ENCODE results near the gene PDE6G.

Gene PDE6G

GRCh38 chr17:81656835-81657234 is 493 bp upstream of the PDE6G start:
- no peak for DNase-seq

GRCh38 chr17:81655378-81656117 is 794 bp downstream of the PDE6G start:
- DNase-seq: no peak

DNA sequence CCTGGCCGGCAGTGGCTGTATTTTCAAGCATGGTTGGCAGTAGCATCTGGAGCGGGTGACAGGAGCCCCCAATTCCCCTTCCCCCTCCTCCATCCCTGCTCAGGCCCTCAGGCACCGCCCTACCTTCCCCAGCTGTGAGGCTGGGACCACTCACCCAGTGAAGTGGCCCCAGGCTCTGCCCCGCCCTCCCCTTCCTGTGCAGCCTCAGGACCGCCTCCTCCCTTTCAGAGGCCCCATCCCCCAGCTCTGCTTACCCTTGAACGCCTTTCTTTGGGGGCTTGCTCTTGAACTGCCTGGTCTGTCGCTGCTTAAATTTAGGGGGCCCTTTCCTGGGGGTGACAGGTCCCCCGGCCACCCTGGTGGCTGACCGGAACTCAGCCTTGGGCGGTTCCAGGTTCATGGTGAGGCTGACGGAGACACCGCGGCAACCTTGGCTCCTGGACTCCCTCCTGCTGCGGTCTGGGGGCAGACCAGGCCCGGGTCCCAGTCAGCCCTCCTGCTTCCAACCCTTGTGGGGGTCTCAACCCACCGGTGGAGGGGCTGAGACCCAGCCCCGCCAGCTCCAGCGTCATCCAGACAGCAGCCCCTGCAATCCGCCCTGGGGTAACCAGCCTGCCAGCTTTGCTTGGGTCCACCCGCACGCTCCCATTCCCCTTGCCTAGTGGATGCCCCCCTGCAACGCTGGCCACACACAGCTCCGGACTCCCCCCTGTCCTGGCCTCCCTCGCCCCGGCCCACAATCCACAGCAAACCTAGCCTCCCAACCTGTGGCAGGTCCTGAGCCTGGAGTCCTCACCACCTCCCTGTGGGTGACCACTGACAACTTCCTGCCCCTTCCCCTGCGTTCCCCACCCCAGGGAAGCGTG is 3.2 kb downstream of the PDE6G start:
- no peak for DNase-seq

DNA sequence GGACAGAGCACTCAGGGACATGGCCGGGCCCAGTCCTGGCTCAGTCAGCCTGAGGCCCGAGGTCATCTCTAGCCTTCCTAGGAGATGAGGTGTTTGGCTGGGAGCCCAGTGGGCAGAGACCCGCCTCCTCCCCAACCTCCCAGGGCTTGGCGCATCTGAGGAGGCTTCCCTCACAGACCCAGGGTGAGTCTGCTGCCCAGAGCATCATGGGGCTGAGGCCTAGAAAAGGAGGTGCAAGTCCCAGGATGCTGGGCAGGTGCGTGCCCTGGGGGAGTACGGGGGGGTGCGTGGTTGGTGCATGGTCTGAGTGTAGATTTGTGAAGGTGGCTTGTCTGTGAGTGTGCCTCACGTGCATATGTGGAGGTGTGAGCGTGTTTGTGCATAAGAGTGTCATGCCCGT is 4.7 kb downstream of the PDE6G start:
- DNase-seq: peak; percentile 82

- DNase-seq: no peak
Observed at GRCh38 chr17:81650951-81651350, 5.4 kb downstream of the PDE6G start.

GRCh38 chr17:81648707-81649085 is 7.6 kb downstream of the PDE6G start:
- DNase-seq: no peak

DNA sequence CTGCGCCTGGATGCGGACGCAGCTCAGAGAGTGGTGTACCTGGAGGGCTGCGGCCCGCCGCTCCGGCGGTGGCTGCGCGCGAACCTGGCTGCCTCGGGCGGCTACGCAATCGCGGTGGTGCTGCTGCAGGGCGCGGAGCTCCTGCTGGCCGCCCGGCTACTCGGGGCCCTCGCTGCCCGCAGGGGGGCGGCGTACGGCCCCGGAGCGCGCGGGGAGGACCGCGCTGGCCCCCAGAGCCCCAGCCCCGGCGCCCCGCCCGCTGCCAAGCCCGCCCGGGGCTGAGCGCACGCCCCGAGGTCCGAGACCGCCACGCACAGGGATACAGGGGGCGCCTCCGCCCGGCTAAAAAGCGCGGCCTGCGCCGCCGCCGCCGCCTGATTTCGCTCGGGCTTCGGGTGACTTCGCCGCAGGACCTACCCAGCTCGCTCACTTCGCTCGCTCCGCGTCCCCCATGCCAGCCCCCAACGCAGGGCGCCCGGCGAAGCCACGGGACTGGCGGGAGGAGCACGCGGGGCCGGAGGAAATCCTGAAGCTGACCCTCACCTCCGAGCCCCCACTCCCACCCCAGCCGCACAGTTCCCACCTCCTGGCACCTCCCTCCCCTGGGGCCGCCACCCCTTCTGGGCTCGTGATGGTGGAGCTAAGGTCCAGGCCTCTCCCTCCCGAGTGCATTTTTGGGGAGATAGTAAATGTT is 8.2 kb downstream of the PDE6G start:
- no peak for DNase-seq

DNA sequence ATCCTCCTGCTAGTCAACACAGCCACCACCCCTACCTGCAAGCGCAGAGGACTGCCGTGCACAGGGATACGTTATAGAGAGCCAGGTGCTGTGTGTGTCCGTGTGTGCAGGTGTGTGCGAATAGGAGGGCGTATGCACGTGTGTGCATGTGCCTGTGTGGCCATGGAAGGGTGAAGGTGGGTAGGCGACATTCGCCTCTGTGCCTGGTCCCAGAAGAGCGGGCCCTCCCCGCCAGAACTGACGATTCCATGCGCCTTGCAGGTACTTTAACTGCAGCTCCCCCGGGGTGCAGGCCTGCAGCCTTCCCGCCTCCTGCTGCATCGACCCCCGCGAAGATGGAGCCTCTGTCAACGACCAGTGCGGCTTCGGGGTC is 8.7 kb downstream of the PDE6G start:
- no peak for DNase-seq

DNA sequence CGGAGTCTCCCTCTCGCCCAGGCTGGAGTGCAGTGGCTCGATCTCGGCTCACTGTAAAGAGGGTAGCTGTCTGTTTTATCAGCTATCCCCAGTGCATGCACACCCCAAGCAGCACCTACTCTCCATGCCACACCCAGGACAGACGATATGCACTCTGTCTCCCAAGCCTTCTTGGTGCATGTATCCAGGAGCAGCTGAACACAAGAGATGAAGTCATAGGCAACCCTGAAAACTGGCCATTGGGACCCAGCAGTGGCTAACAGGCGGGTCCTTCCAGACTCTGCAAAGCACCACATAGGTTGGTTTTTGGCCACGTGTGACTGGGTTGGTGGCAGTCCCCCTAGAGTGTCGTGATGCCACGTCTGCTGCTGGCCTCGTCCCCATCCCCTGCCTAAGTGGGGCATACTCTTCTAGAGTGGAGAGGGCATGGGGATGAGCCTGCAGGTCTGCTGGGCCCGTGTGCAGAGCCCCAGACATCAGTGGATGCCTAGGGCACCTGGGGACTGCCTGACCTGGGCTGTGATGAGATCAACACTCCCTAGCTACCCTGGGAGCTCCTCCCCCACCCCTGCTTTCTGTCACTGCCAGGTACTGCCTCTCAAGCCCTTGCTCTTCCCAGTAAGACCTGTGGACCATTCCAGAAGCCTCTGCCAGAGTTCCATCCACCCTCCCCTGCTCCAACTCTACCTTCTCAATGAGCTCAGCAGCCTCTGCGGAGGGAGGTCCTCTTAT is 9.3 kb downstream of the PDE6G start:
- DNase-seq: no peak

GRCh38 chr17:81644976-81645952 is 11.1 kb downstream of the PDE6G start:
- DNase-seq: no peak

GRCh38 chr17:81644496-81644895 is 11.8 kb downstream of the PDE6G start:
- no peak for DNase-seq

DNA sequence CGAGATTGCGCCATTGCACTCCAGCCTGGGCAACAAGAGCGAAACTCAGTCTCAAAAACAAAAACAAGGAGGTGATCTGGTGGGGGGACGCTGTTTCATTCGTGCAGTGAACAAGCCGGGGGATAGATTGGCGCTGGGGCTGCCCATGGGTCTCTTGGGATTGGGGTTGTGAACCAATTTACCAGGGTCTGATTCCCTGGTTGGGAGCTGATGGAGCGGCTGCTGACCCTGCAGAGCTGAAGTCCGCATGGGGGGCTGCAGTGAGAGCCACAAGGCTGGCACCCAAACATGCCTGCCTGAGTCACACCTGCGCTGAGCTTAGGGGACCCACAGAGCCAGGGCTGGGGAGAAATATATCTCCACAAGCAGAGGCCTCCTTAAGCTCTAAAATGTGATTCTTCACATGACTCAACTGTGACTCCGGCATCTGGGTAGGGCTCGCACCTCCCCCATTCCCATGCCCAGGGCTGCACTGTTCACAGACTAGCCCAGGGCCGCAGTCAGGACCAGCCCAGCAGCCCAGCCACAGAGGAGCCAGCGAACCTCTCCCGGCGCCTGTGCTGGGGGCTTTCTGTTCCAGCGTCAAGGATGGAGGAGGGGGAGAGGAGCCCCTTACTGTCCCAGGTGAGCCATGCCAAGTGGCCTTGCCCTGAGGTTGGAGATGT is 14.4 kb downstream of the PDE6G start:
- peak; percentile 72 for DNase-seq

DNA sequence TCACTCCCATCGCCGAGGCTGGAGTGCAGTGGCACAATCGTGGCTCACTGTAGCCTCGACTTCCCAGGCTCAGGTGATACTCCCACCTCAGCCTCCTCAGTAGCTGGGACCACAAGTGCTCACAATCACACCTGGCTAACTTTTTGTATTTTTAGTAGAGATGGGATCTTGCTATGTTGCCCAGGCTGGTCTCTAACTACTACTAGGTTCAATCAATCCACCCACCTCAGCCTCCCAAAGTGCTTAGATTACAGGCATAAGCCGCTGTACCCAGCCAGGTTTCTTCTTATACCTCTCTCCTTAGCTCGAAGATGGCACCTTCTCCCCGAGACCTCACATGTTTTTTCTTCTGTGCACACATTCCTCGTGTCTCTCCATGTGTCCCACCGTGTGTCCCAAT is 16.3 kb downstream of the PDE6G start:
- DNase-seq: no peak

GRCh38 chr17:81638683-81639082 is 17.7 kb downstream of the PDE6G start:
- no peak for DNase-seq

DNA sequence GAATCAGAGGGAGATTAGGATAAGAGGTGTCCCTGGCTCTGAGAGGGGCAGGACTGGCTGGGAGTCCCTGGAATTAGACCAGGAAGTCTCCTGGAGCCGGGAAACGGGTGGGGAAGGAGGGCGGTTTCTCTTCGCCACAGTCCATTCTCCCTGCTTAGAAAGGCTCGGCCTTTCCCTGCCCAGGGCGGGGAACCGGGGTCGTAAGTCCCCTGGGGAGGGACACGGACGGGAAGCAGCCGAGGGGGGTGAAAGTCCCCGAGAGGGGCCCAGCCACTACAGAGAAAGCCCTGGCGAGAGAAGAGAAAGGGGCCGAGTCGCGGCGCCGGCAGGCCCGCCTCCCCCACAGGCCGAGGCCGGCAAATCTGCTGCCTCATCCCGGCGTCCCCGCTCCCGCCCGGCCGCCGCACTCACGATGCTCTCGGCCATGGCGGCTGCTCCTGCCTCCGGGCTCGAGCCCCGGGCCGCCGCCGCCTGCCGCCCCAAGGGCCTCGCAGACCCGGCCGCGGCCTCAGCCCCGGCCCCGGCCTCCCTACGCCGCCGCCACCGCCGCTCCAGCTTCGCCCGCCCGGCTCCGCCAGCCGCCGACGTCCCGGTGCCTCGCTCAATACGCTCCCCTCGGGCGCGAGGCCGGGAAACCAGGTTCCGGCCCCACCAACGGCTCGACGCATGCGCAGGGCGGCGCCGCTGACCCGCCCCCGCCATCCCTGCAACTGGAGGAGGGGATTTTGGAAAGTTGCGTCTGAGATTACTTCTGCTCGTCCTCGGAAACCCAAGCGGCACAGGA is 19.6 kb downstream of the PDE6G start, which contains the start of the genes NPLOC4 and TSPAN10:
NPLOC4 (minus strand) TSS at position 608 of the 784 bp plus-strand sequence; CDS start at position 426, 182 bp downstream.
TSPAN10 (plus strand) TSS at position 692 of the 784 bp plus-strand sequence. CDS start 5,217 bp downstream, outside the sequence.
- DNase-seq: peak; percentile 83

DNA sequence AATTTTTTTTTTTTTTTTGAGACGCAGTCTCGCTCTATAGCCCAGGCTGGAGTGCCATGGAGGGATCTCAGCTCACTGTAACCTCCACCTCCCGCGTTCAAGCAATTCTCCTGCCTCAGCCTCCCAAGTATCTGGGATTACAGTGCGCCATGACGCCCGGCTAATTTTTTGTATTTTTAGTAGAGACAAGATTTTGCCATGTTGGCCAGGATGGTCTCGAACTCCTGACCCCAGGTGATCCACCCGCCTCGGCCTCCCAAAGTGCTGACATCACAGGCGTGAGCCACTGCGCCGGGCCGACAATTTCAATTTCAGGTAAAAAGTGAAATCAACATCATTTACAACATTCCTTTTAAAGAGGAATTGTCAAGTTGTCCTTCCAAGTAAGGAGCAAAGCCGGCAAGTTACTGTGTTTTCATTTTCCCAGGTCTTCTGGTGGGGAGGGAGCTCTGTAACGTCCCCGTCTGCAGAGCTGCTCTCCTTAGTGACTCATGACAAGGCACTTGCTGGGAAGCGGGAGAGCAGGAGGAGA is 20.3 kb downstream of the PDE6G start:
- no peak for DNase-seq

- no peak for DNase-seq
Observed at GRCh38 chr17:81635431-81635830, 20.9 kb downstream of the PDE6G start.

DNA sequence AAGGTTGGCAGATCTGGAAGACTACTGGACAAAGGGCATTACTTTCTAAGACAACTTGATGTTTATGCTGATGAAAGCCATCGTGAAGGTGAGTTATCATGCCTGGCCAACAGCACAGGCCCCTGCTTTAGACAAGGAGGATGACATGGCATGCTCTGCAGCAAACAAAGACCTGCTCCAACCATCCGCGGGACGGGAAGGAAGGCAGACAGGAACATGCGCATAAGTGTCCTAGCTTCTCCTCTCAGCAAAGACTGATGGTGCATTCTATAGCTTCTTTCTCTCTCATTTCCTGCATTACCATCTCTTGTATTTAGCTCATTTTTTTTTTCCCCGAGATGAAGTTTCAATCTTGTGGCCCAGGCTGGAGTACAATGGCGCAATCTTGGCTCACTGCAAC is 24.9 kb downstream of the PDE6G start:
- no peak for DNase-seq

DNA sequence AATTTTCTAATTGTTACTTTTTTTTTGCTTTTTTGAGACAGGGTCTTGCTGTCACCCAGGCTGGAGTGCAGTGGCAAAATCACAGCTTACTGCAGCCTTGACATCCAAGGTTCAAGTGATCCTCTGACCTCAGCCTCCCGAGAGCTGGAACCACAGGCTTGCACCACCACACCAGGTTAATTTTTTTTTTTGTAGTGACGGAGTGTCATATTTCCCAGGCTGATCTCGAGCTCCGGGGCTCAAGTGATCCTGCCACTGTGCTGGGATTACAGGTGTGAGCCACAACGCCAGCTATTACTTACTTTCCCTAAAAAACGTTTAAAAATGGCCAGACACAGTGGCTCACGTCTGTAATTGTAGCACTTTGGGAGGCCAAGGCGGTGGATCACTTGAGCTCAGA is 26.1 kb downstream of the PDE6G start:
- DNase-seq: no peak

Data from fibroblast of upper back skin (primary cell).